ENCODE measurements around the gene MTUS2.

- TF ChIP-seq CTCF (IDR thresholded peaks at IDR 0.05) (no peak), ZFX (IDR thresholded peaks at IDR 0.05; ENCODE audit: borderline replicate concordance) (no peak)
Measured at GRCh38 chr13:29000826-29001225, 180.7 kb downstream of the MTUS2 start.

Data from 22Rv1 (cell line).